ENCODE results near the gene CSDE1. TPM values are rescaled to one million over a fixed set of nuclear protein-coding genes. Genes with fewer than 3 reads are reported as not detected.

CSDE1 gene
- total RNA-seq, 1 experiment from 2014 or later, result 812 TPM

DNA sequence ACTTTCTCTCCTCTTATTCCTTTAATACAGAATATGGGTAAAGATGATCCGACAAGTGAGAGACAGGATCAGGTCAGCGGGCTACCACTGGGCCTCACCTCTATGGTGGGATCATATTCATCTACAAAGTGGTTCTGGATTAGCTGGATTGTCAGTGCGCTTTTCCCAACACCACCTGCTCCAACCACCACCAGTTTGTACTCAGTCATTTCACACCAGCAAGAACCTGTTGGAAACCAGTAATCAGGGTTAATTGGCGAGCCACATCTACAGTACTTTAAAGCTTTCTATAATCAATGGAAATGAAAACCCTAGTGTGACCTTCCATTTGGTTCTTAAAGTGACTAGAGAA, 41.9 kb downstream of the CSDE1 start:
- H3K4me1 ChIP-seq (ENCODE audit: insufficient read depth, low read length, poor library complexity, severe bottlenecking), result peaks cover 7% of the 10 kb centered on the region
- peak; percentile 6 for DNase-seq (ENCODE audit: low spot score)
- peak overlapping the region; percentile 95 for H3K4me3 ChIP-seq (ENCODE audit: low read depth, low read length, poor library complexity, severe bottlenecking)
- peak overlapping the region; percentile 89 for H3K27ac ChIP-seq (ENCODE audit: low read depth, low read length, poor library complexity, severe bottlenecking)
- H3K9me3 ChIP-seq (ENCODE audit: low read depth, low read length, poor library complexity, severe bottlenecking), result no peaks in the 10 kb centered on the region
- CTCF ChIA-PET, result no interaction called here
- POLR2A ChIA-PET (ENCODE audit: low non-redundant PET), result no interaction called here
- no peak for TF ChIP-seq EZH2 (IDR thresholded peaks at IDR 0.05; ENCODE audit: borderline replicate concordance, low read depth, low read length, poor library complexity, severe bottlenecking)
- TF ChIP-seq, protein P1, sequence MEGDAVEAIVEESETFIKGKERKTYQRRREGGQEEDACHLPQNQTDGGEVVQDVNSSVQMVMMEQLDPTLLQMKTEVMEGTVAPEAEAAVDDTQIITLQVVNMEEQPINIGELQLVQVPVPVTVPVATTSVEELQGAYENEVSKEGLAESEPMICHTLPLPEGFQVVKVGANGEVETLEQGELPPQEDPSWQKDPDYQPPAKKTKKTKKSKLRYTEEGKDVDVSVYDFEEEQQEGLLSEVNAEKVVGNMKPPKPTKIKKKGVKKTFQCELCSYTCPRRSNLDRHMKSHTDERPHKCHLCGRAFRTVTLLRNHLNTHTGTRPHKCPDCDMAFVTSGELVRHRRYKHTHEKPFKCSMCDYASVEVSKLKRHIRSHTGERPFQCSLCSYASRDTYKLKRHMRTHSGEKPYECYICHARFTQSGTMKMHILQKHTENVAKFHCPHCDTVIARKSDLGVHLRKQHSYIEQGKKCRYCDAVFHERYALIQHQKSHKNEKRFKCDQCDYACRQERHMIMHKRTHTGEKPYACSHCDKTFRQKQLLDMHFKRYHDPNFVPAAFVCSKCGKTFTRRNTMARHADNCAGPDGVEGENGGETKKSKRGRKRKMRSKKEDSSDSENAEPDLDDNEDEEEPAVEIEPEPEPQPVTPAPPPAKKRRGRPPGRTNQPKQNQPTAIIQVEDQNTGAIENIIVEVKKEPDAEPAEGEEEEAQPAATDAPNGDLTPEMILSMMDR (conservative IDR thresholded peaks at IDR 0.05; ENCODE audit: low read depth, low read length), result no peak
- peaks cover 72% of the 10 kb centered on the region for H3K36me3 ChIP-seq (ENCODE audit: insufficient read depth, low read length, poor library complexity, severe bottlenecking)
- intact Hi-C loops (cut with micrococcal nuclease; ENCODE audit: unreplicated experiment), result loop anchor here (5.0 kb wide), 1 partner anchor 369 kb away; no protein-coding TSS in a partner anchor
- TSS peak; percentile 53 for BruUV-seq (replicated peaks)
- no peaks in the 10 kb centered on the region for H3K27me3 ChIP-seq (replicated peaks; ENCODE audit: insufficient read depth, low read depth, low read length, poor library complexity)

DNA sequence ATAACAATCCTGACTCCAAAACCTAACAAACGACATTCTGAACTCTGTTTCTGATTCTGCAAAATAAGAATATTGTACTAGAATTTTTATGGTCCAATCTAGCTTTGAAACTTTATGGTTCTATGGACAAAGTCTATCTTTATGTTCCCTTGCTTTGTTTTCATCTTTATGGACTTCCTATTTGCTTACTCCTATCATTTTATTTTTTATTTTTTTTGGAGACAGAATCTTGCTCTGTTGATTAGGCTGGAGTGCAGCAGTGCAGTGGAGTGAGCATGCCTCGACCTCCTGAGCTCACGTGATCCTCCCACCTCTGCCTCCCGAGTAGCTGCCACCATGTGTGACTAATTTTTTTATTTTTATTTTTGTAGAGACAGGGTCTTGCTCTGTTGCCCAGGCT, 44.8 kb downstream of the CSDE1 start:
- no peak for DNase-seq (ENCODE audit: low spot score)
- ChIA-PET CTCF (no interaction called here), POLR2A (ENCODE audit: low non-redundant PET) (interaction anchor here (0.5 to 0.7 kb wide), 2 partner anchors 35 to 702 kb away, joined by 4 to 5 read pairs; no protein-coding TSS in a partner anchor)
- H3K36me3 ChIP-seq (ENCODE audit: insufficient read depth, low read length, poor library complexity, severe bottlenecking), result peaks cover 60% of the 10 kb centered on the region
- no peak overlapping the region for H3K4me3 ChIP-seq (ENCODE audit: low read depth, low read length, poor library complexity, severe bottlenecking)
- no peak overlapping the region for H3K27ac ChIP-seq (ENCODE audit: low read depth, low read length, poor library complexity, severe bottlenecking)
- intact Hi-C loops (cut with micrococcal nuclease; ENCODE audit: unreplicated experiment), result no loop called here
- TF ChIP-seq, protein P1 (conservative IDR thresholded peaks at IDR 0.05; ENCODE audit: low read depth, low read length), result no peak
- no peak for TF ChIP-seq EZH2 (IDR thresholded peaks at IDR 0.05; ENCODE audit: borderline replicate concordance, low read depth, low read length, poor library complexity, severe bottlenecking)
- H3K4me1 ChIP-seq (ENCODE audit: insufficient read depth, low read length, poor library complexity, severe bottlenecking), result peaks cover 7% of the 10 kb centered on the region
- H3K9me3 ChIP-seq (ENCODE audit: low read depth, low read length, poor library complexity, severe bottlenecking), result no peaks in the 10 kb centered on the region
- no peaks in the 10 kb centered on the region for H3K27me3 ChIP-seq (replicated peaks; ENCODE audit: insufficient read depth, low read depth, low read length, poor library complexity)
- no TSS peak for BruUV-seq (replicated peaks)

- intact Hi-C loops (cut with micrococcal nuclease; ENCODE audit: unreplicated experiment), result no loop called here
- Histone ChIP-seq H3K4me3 (ENCODE audit: low read depth, low read length, poor library complexity, severe bottlenecking) (no peak overlapping the region), H3K36me3 (ENCODE audit: insufficient read depth, low read length, poor library complexity, severe bottlenecking) (peaks cover 67% of the 10 kb centered on the region), H3K9me3 (ENCODE audit: low read depth, low read length, poor library complexity, severe bottlenecking) (no peaks in the 10 kb centered on the region), H3K27ac (ENCODE audit: low read depth, low read length, poor library complexity, severe bottlenecking) (no peak overlapping the region), H3K4me1 (ENCODE audit: insufficient read depth, low read length, poor library complexity, severe bottlenecking) (no peaks in the 10 kb centered on the region), H3K27me3 (replicated peaks; ENCODE audit: insufficient read depth, low read depth, low read length, poor library complexity) (no peaks in the 10 kb centered on the region)
- TF ChIP-seq, protein P1 (conservative IDR thresholded peaks at IDR 0.05; ENCODE audit: low read depth, low read length), result no peak
- TF ChIP-seq EZH2 (IDR thresholded peaks at IDR 0.05; ENCODE audit: borderline replicate concordance, low read depth, low read length, poor library complexity, severe bottlenecking), result no peak
- ChIA-PET POLR2A (ENCODE audit: low non-redundant PET) (no interaction called here), CTCF (no interaction called here)
- DNase-seq (ENCODE audit: low spot score), result no peak
- BruUV-seq (replicated peaks), result no TSS peak
Observed at GRCh38 chr1:114710360-114710759, 47.4 kb downstream of the CSDE1 start.

Measured in A673 (cell line).